Measurements from ENCODE around the gene SYNPR.

- no peak for TF ChIP-seq CTCF (conservative IDR thresholded peaks at IDR 0.05; ENCODE audit: low read depth, low read length)
- TF ChIP-seq EZH2 (IDR thresholded peaks at IDR 0.05; ENCODE audit: low read length, unreplicated experiment), result no peak
Measured at GRCh38 chr3:63654211-63654610, 376.1 kb downstream of the SYNPR start.

Measured in PC-3 (cell line).